Keratinocyte (primary cell): ENCODE results near the gene SETD2. TPM values are rescaled to one million over a fixed set of nuclear protein-coding genes. Genes with fewer than 3 reads are reported as not detected.

Source experiments
- DNase-seq: peaks from one replicate; pipeline ENCODE4 v3.0.0-alpha.2; 2011; ENCODE audit warnings: low read depth, missing footprints, low spot score
- FAIRE-seq: peaks from 2 replicates; lab custom pipeline; 2011; peaks lifted over from hg19 to GRCh38; lab: Jason Lieb, UNC
- H2AFZ ChIP-seq: 2 replicates; pipeline ENCODE4 v1.6.0; 2012; ENCODE audit warnings: low read length, control low read depth, inconsistent platforms; ENCODE audit not compliant: control insufficient read depth
- H3K27ac ChIP-seq: 2 replicates; pipeline ENCODE4 v1.5.1; 2011; ENCODE audit warnings: low read length; ENCODE audit not compliant: control insufficient read depth, insufficient read depth
- H3K27me3 ChIP-seq: 3 replicates; pipeline ENCODE4 v1.6.0; 2011; ENCODE audit warnings: low read length; ENCODE audit not compliant: control insufficient read depth, insufficient read depth; ENCODE audit errors: extremely low read depth
- H3K36me3 ChIP-seq, 2 experiments: 2 replicates in 1 of 2; 3 replicates in 1 of 2; pipeline ENCODE4 v1.5.1; 2011; ENCODE audit warnings: low read length in 2 of 2, mild to moderate bottlenecking in 1 of 2; ENCODE audit not compliant: control insufficient read depth in 2 of 2, insufficient read depth in 2 of 2; ENCODE audit errors: extremely low read depth in 1 of 2
- H3K4me1 ChIP-seq: 3 replicates; pipeline ENCODE4 v1.5.1; 2011; ENCODE audit warnings: low read length; ENCODE audit not compliant: control insufficient read depth, insufficient read depth; ENCODE audit errors: extremely low read depth
- H3K4me2 ChIP-seq: 3 replicates; pipeline ENCODE4 v1.6.0; 2011; ENCODE audit warnings: low read depth, low read length; ENCODE audit not compliant: control insufficient read depth, insufficient read depth; ENCODE audit errors: extremely low read depth
- H3K4me3 ChIP-seq, 3 experiments: fragments of 200-600 bp in 1 of 3; sonication (generic) in 1 of 3; 2 replicates in 2 of 3; 3 replicates in 1 of 3; pipeline ENCODE4 v1.5.1; 2011 to 2016; ENCODE audit warnings: low read length in 3 of 3, mild to moderate bottlenecking in 3 of 3, control low read depth in 2 of 3, inconsistent platforms in 1 of 3, low read depth in 1 of 3, mixed read lengths in 1 of 3, mixed run types in 1 of 3, moderate library complexity in 1 of 3; ENCODE audit not compliant: control insufficient read depth in 2 of 3, insufficient read depth in 2 of 3; ENCODE audit errors: extremely low read depth in 1 of 3
- H3K79me2 ChIP-seq: 2 replicates; pipeline ENCODE4 v1.6.0; 2012; ENCODE audit warnings: low read length; ENCODE audit not compliant: control insufficient read depth, insufficient read depth
- H3K9ac ChIP-seq: 3 replicates; pipeline ENCODE4 v1.6.0; 2011; ENCODE audit warnings: low read length; ENCODE audit not compliant: control insufficient read depth, insufficient read depth; ENCODE audit errors: extremely low read depth
- H3K9me1 ChIP-seq: 3 replicates; pipeline ENCODE4 v1.6.0; 2011; ENCODE audit warnings: low read length; ENCODE audit not compliant: control insufficient read depth, insufficient read depth; ENCODE audit errors: extremely low read depth
- H3K9me3 ChIP-seq: 2 replicates; pipeline ENCODE4 v1.5.1; 2012; ENCODE audit warnings: low read depth, low read length; ENCODE audit not compliant: control insufficient read depth
- H4K20me1 ChIP-seq: 3 replicates; pipeline ENCODE4 v1.6.0; 2011; ENCODE audit warnings: low read length; ENCODE audit not compliant: control insufficient read depth, insufficient read depth; ENCODE audit errors: extremely low read depth
- CTCF ChIP-seq, 3 experiments: IDR thresholded peaks in 1 of 3; conservative IDR thresholded peaks in 1 of 3; optimal IDR thresholded peaks in 1 of 3; 2 replicates in 2 of 3; 3 replicates in 1 of 3; pipeline versions ENCODE3 to v1.5.1; 2011; ENCODE audit warnings: low read length in 3 of 3, mild to moderate bottlenecking in 3 of 3, moderate library complexity in 2 of 3, control low read depth in 1 of 3, inconsistent platforms in 1 of 3; ENCODE audit not compliant: insufficient read depth in 2 of 3; ENCODE audit errors: extremely low read depth in 1 of 3
- EZH2 ChIP-seq: IDR thresholded peaks from one replicate; pipeline ENCODE4 v1.6.1; 2012; ENCODE audit warnings: inconsistent platforms, mild to moderate bottlenecking, low read length, moderate library complexity
- dilution Hi-C: fragments of 300-500 bp; cut with MboI; formaldehyde crosslinking; loops from one replicate; pipeline ENCODE4 v1.7.0; 2020; ENCODE audit warnings: low sequenced_read_pairs; ENCODE audit not compliant: extremely low pct_ligation_motif_present
- polyA plus RNA-seq, 5 experiments: library from polyadenylated mRNA; depleted of rRNA in 3 of 5; stranded (reverse) in 3 of 5; stranded (forward) in 1 of 5; unstranded in 1 of 5; fragments of >200 nt; gene quantifications; 1 replicate in 1 of 5; 2 replicates in 3 of 5; 3 replicates in 1 of 5; pipeline versions ENCODE4 v1.2.1 to v1.2.3, GENCODE V29; 2011 to 2012; ENCODE audit warnings: missing spikeins in 2 of 5, low read depth in 1 of 5, low replicate concordance in 1 of 5

Gene SETD2
- polyA plus RNA-seq, 1 donor (not counting 4 experiments of a cell fraction or from before 2014, with no cell fraction given), result 23.3 TPM

GRCh38 chr3:47003056-47003410 is 160.9 kb downstream of the SETD2 start:
- Histone ChIP-seq H3K36me3 (peaks cover 38 to 74% of the 10 kb centered on the region in 2 experiments), H3K9ac (no peak overlapping the region), H3K4me2 (no peak overlapping the region), H3K27me3 (no peaks in the 10 kb centered on the region), H3K9me3 (no peaks in the 10 kb centered on the region), H3K9me1 (no peaks in the 10 kb centered on the region), H3K4me3 (no peak overlapping the region), H2AFZ (no peak overlapping the region), H3K4me1 (peaks cover 4% of the 10 kb centered on the region), H4K20me1 (peaks cover 3% of the 10 kb centered on the region), H3K27ac (no peak overlapping the region), H3K79me2 (no peaks in the 10 kb centered on the region)
- DNase-seq, result no peak
- TF ChIP-seq CTCF (optimal IDR thresholded peaks at IDR 0.05 in 1 of 3, IDR thresholded peaks at IDR 0.05 in 1 of 3, conservative IDR thresholded peaks at IDR 0.05 in 1 of 3; ENCODE audit: extremely low read depth in 1 of 3, insufficient read depth in 2 of 3, low read length in 3 of 3) (no peak), EZH2 (no peak)
- dilution Hi-C loops, result no loop called here
- no peak for FAIRE-seq

GRCh38 chr3:47002171-47003055 is 161.5 kb downstream of the SETD2 start:
- H3K4me3 ChIP-seq, result no peak overlapping the region
- H3K27me3 ChIP-seq, result no peaks in the 10 kb centered on the region
- FAIRE-seq (no peak), DNase-seq (no peak)
- H3K9me1 ChIP-seq, result no peaks in the 10 kb centered on the region
- H2AFZ ChIP-seq, result no peak overlapping the region
- H3K9me3 ChIP-seq, result no peaks in the 10 kb centered on the region
- H4K20me1 ChIP-seq, result peaks cover 3% of the 10 kb centered on the region
- dilution Hi-C loops, result no loop called here
- H3K36me3 ChIP-seq, result peaks cover 38 to 72% of the 10 kb centered on the region in 2 experiments
- no peak for TF ChIP-seq EZH2
- H3K4me2 ChIP-seq, result no peak overlapping the region
- no peak overlapping the region for H3K27ac ChIP-seq
- H3K79me2 ChIP-seq, result no peaks in the 10 kb centered on the region
- no peak overlapping the region for H3K9ac ChIP-seq
- peaks cover 4% of the 10 kb centered on the region for H3K4me1 ChIP-seq
